ENCODE data around the gene ANKRD11.
"Not testable (repeated sequence)": the region's sequence is repeated elsewhere in the genome, so short reads cannot be mapped to it uniquely, and the experiment has no call there.

The ANKRD11 gene

GRCh38 chr16:89449726-89450335 is 40.5 kb downstream of the ANKRD11 start:
- DNase-seq: no peak

GRCh38 chr16:89448656-89449055 is 41.7 kb downstream of the ANKRD11 start:
- no peak for DNase-seq

DNA sequence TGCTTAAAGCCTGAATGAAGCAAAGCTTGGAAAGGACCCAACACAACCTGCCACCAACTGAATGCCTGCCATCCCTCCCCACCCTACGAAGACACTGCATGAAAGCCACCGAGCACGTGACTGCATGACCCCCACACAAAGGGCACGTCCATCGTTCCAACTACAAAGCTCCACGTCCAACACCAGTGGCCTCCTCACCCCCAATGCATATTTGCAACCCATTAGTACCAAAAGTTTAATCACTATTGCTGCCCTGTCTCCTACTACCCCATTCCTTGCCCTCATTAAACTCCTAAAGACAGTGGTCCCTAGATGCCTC is 43.4 kb downstream of the ANKRD11 start:
- no peak for DNase-seq

DNA sequence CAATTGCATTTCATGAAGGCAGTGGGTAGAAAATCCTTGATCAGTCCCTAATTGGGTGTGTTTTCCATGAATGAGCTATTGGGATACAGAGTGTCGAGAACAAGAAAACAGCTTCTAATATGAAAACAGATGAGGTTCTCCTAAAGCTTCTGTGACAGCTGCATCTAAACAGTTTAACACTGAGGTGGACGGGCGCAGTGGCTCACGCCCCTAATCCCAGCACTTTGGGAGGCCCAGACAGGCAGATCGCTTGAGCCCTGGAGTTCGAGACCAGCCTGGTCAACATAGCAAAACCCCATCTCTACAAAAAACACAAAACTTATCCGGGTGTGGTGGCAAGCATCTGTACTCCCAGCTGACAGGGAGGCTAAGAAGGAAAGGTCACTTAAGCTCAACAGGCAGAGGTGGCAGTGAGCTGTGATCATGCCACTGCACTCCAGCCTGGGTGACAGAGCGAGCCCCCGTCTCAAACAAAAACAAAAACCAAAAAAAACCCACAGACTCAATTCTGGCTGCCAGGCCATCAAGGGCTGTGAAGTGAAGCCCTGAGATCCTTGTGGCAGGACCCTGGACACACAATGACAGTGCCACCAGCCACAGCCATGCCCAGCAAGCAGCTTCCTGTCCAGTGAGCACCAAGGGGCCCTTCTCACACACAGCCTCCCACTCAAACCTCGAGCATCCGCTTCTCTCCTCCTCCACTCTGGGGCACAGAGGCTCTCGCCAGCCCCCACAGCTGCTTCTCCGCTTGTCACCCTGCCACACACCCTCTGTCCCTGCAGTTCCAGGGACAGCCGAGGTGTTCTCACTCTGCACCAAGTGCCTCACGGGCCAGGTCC is 44.0 kb downstream of the ANKRD11 start:
- DNase-seq: no peak

- no peak for DNase-seq
Measured at GRCh38 chr16:89445166-89445565, 45.2 kb downstream of the ANKRD11 start.

- DNase-seq: no peak
Measured at GRCh38 chr16:89444728-89445127, 45.6 kb downstream of the ANKRD11 start.

DNA sequence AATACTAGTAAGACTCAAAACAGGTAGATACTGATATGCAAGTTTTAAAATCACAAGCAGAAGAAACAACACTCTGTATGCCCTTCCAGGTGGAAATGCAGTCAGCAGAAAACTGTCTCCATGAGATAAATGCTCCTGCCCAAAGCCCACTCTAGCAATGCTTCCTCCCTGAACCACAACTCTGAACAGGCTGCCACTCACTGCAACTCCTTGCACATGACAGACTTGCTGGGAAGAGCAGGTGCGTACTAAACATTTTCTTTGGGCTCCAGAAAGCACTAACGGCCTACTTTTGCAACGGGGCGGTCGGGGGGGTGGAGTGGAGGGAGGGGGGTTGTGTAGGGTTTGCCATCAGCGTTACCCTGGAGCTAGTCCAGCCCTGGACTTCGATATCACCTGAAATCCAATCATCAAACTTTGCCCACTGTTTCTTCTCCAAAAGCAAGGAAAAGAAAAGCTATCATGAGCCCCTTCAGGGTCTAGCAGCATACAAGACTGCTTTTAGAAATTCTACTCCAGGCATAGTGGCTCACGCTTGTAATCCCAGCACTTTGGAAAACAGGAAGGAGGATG is 46.1 kb downstream of the ANKRD11 start:
- DNase-seq: no peak

DNA sequence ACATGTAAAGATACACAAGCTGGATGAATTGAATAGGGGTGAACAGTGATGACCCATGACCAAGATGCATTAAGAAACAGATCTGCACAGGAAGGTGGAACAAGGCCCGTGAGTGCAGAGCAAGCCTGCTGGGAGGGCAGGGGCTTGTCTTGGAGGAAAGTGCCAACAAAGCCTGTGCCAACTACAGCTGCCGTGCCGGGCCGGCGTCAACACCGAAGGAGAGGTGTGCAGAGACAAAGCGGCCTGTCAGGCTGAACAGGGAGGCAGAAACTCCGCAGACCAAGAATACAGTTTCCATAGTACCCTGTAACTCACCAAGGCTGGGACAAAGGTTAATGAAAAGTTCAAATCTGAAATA is 46.7 kb downstream of the ANKRD11 start:
- DNase-seq: no peak

- no peak for DNase-seq
Measured at GRCh38 chr16:89442990-89443726, 47.2 kb downstream of the ANKRD11 start.

DNA sequence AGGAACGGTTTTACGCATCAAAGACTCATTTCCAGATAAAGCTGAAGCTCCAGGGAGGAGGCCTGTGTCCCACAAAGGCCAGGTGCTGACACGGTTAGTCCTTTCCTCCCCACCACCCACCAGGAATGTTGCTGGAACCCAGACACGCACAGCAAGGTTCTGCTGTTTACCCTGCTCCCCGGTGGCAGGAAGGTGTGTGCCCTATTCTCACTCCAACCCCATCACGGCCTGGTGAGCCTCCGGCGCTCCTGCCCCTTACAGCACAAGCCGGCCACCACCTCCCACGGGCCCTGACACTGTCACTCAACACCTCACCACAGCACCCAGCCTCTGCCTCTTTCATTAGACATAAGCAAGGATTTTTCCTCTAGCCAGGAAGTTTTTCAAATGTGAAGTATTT is 47.8 kb downstream of the ANKRD11 start:
- DNase-seq: no peak

GRCh38 chr16:89439659-89440058 is 50.7 kb downstream of the ANKRD11 start:
- DNase-seq: no peak

- DNase-seq: no peak
Measured at GRCh38 chr16:89437991-89438390, 52.4 kb downstream of the ANKRD11 start.

GRCh38 chr16:89437251-89437987 is 52.9 kb downstream of the ANKRD11 start:
- DNase-seq: no peak

GRCh38 chr16:89436366-89436765 is 54.0 kb downstream of the ANKRD11 start:
- DNase-seq: no peak

DNA sequence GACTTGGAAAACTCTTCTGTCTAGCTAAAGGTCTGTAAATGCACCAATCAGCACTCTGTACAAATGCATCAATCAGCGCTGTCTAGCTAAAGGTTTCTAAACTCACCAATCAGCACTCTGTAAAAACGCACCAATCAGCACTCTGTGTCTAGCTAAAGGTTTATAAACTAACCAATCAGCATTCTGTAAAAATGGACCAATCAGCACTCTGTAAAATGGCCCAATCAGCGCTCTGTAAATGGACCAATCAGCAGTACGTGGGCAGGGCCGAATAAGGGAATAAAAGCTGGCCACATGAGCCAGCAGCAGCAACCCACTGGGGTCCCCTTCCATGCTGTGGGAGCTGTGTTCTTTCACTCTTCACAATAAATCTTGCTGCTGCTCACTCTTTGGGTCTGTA is 55.3 kb downstream of the ANKRD11 start:
- DNase-seq: not testable (repeated sequence)

DNA sequence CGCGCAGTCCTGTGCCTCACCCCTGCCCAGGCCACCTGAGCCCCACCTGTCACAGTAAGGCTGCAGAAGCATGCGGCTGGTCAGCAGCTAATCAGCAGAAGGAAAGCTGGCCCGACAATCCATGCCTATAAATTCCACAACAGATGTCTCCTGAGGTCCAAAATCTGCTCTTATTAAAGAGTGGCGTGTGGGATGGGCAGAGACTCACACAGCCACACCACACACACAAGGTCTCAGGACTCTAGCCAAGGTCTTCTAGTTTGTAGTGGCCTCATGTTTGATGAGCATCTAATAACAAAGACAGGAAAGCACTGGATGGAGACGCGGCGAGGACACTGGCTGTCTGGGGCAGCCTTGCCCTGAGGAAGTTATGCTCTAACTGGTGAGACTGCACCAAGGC is 55.9 kb downstream of the ANKRD11 start:
- DNase-seq: no peak

- not testable (repeated sequence) for DNase-seq
Measured at GRCh38 chr16:89433363-89433984, 56.9 kb downstream of the ANKRD11 start.

DNA sequence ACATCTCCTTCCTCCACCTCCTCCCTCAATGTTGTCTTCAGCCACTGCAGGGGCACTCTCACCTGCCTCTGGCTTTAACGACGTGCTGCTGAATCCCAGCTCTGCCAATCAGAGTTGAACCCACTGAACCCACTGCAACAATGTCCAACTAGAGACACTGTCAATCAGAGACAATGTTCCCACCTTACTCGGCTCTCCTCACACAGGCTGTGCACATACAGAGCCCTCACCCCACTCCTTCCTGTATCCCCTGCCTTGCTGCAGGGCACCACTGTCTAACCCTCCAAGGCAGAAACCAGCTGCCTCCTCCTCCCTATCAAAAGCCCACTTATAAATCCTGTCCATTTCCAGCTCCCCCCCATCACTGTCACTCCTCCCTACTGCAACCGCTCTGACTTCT is 58.7 kb downstream of the ANKRD11 start:
- DNase-seq: no peak

- DNase-seq: no peak
Measured at GRCh38 chr16:89431158-89431584, 59.2 kb downstream of the ANKRD11 start.

DNA sequence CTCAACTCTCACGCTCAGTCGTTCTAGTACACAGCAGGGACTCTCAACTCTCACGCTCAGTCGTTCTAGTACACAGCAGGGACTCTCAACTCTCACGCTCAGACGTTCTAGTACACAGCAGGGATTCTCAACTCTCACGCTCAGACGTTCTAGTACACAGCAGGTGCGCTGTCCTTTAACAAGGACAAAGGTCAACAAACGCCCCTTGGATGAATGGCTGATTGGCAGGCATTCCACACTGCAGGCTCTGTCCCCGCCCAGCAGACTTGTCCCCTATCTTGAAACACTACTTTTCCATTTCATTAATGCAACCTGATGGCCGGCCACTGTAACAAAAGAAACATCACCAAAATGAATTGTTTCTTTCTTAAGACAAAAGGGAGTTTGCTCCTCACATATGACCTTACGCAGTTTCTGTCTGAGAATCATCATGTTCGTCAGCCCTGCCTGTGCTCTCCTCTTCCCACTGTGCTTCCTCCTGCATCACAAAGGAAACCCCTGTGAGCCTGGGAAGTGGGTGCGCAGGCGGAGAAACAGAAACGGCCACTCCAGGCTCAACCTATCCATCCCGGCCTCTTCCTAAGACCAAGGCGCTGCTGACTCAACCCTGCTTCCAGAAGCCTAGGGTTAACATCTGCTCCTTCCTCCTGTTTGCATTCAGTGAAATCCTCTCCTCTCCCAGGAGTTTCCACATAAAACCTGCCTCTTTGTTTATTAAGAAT is 59.8 kb downstream of the ANKRD11 start:
- DNase-seq: no peak

- not testable (repeated sequence) for DNase-seq
Measured at GRCh38 chr16:89428605-89429004, 61.8 kb downstream of the ANKRD11 start.
